DOHH2 (cell line): ENCODE data around the gene SLC39A10.

Experiments used
- H3F3A ChIP-seq: fragments of 200-600 bp; sonication (generic), shearing (Covaris generic); 2 replicates; pipeline ENCODE4 v1.6.0; 2016; ENCODE audit warnings: antibody characterized with exemption, mild to moderate bottlenecking; ENCODE audit not compliant: control insufficient read depth, insufficient read depth
- H3K27ac ChIP-seq: fragments of 200-600 bp; sonication (generic); 2 replicates; pipeline ENCODE4 v1.5.1; 2014; ENCODE audit warnings: low read depth, mild to moderate bottlenecking, low read length, moderate library complexity
- H3K27me3 ChIP-seq: fragments of 200-600 bp; sonication (generic); 2 replicates; pipeline ENCODE4 v1.6.1; 2014; ENCODE audit warnings: mild to moderate bottlenecking, low read length, mixed read lengths; ENCODE audit not compliant: control insufficient read depth
- H3K36me3 ChIP-seq: fragments of 200-600 bp; sonication (generic); 2 replicates; pipeline ENCODE4 v1.6.1; 2014; ENCODE audit warnings: mild to moderate bottlenecking, low read length, moderate library complexity, mixed read lengths; ENCODE audit not compliant: control insufficient read depth
- H3K4me1 ChIP-seq: fragments of 200-600 bp; sonication (generic); 2 replicates; pipeline ENCODE4 v1.6.1; 2014; ENCODE audit warnings: mild to moderate bottlenecking, low read length, mixed read lengths; ENCODE audit not compliant: control insufficient read depth
- H3K4me2 ChIP-seq: fragments of 200-600 bp; sonication (generic); 2 replicates; pipeline ENCODE4 v1.6.0; 2014; ENCODE audit warnings: mild to moderate bottlenecking, low read length, moderate library complexity
- H3K4me3 ChIP-seq: fragments of 200-600 bp; sonication (generic); 2 replicates; pipeline ENCODE4 v1.5.1; 2014; ENCODE audit warnings: mild to moderate bottlenecking, low read length, mixed read lengths
- H3K79me2 ChIP-seq: fragments of 200-600 bp; sonication (generic); 2 replicates; pipeline ENCODE4 v1.6.1; 2014; ENCODE audit warnings: mild to moderate bottlenecking, low read length, mixed read lengths; ENCODE audit not compliant: control insufficient read depth
- H3K9me2 ChIP-seq: fragments of 200-600 bp; sonication (generic); replicated peaks from 2 replicates; pipeline ENCODE4 v1.6.1; 2014; ENCODE audit warnings: mild to moderate bottlenecking, low read length, mixed read lengths; ENCODE audit not compliant: control insufficient read depth
- H3K9me3 ChIP-seq: fragments of 200-600 bp; sonication (generic); 2 replicates; pipeline ENCODE4 v1.6.1; 2014; ENCODE audit warnings: antibody characterized with exemption, low read length, mixed read lengths; ENCODE audit not compliant: control insufficient read depth, insufficient read depth
- H4K20me1 ChIP-seq: fragments of 200-600 bp; sonication (generic); 2 replicates; pipeline ENCODE4 v1.6.0; 2014; ENCODE audit warnings: low read depth, mild to moderate bottlenecking, antibody characterized with exemption, low read length, moderate library complexity; ENCODE audit not compliant: control insufficient read depth, insufficient read depth
- CTCF ChIP-seq: fragments of 200-600 bp; sonication (generic); IDR thresholded peaks from one replicate; pipeline ENCODE4 v1.5.1; 2014; ENCODE audit warnings: antibody characterized with exemption, mild to moderate bottlenecking, low read depth, low read length; ENCODE audit not compliant: poor library complexity, severe bottlenecking
- EZH2phosphoT487 ChIP-seq: fragments of 200-600 bp; sonication (generic); IDR thresholded peaks from 2 replicates; pipeline ENCODE4 v1.6.1; 2017; ENCODE audit warnings: borderline replicate concordance, mild to moderate bottlenecking, antibody characterized with exemption, low read length, moderate library complexity, mixed read lengths

Gene SLC39A10

DNA sequence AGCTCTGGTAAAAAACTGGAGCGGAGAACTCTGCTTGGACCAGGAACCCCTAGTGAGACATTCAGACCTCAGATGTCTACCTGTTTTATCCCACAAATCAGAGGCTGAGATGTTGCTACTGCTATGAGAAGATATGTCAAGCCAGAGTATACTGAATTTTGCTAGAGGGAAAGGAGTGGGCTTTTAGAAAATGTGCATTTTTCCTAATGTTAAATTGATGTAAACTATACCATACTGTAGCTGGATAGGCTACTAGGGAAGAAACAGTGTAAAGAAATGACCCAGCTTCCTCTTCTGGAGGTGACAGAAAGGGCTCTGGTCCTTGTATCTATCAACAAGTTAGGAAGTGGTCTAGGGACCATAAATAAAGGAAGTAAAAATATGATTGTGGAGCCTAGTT lies 65.0 kb downstream of the SLC39A10 start:
- peaks cover 22% of the 10 kb centered on the region for H3K36me3 ChIP-seq
- H3K4me3 ChIP-seq, result no peak overlapping the region
- no peak for TF ChIP-seq EZH2phosphoT487
- no peak for TF ChIP-seq CTCF
- no peaks in the 10 kb centered on the region for H3K4me1 ChIP-seq
- no peaks in the 10 kb centered on the region for H3K9me3 ChIP-seq
- H3F3A ChIP-seq, result no peaks in the 10 kb centered on the region
- no peaks in the 10 kb centered on the region for H4K20me1 ChIP-seq
- no peak overlapping the region for H3K27ac ChIP-seq
- no peaks in the 10 kb centered on the region for H3K79me2 ChIP-seq
- H3K4me2 ChIP-seq, result no peak overlapping the region
- no peaks in the 10 kb centered on the region for H3K9me2 ChIP-seq
- H3K27me3 ChIP-seq, result no peaks in the 10 kb centered on the region

DNA sequence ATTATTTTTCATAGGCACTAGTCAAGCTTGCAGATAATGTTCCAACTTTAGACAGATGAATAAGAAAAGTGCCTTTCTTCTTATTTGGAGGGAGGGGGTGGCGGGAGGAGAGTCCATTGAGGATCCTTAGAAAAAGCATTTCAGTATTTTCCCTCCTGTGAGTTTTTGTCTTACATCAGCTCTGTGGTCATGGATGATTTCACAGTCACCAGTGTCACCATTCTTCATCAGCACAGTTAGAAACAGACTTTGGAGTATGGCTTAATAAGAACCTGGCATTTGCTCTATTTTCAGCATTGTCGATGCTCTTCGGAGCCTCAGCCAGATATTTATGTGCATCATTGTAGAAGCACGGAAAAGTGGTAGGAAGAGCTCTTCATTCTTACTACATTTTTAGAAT lies 70.1 kb downstream of the SLC39A10 start:
- Histone ChIP-seq H3K4me1 (no peaks in the 10 kb centered on the region), H3K4me2 (no peak overlapping the region), H4K20me1 (no peaks in the 10 kb centered on the region), H3K27ac (no peak overlapping the region), H3K79me2 (no peaks in the 10 kb centered on the region), H3K27me3 (no peaks in the 10 kb centered on the region), H3K9me2 (no peaks in the 10 kb centered on the region), H3K36me3 (peaks cover 7% of the 10 kb centered on the region), H3K4me3 (no peak overlapping the region), H3K9me3 (no peaks in the 10 kb centered on the region), H3F3A (no peaks in the 10 kb centered on the region)
- TF ChIP-seq CTCF, result no peak
- TF ChIP-seq EZH2phosphoT487, result no peak

DNA sequence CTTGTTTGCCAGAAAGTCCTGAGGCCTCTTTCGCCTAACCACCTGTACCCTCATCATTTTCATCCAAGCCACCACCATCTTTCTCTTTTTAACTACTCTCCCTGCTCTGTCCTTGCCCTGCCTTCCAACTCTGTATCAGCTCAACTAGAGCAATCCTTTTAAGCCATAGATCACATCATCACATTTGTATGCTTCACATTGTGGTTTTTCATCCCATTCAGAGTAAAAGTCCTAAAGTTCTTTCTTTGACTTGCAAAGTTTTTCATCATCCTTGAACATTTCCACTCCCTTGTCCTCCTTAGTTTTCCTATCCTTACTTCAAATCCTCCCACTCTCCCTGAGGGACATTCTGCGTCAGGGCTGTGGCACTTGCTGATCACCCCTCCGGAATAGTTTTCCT lies 73.9 kb downstream of the SLC39A10 start:
- Histone ChIP-seq H3K4me1 (no peaks in the 10 kb centered on the region), H3K4me2 (no peak overlapping the region), H3K79me2 (no peaks in the 10 kb centered on the region), H4K20me1 (no peaks in the 10 kb centered on the region), H3K27me3 (no peaks in the 10 kb centered on the region), H3K27ac (no peak overlapping the region), H3K36me3 (peaks cover 11% of the 10 kb centered on the region), H3K9me3 (no peaks in the 10 kb centered on the region), H3K4me3 (no peak overlapping the region), H3K9me2 (no peaks in the 10 kb centered on the region), H3F3A (no peaks in the 10 kb centered on the region)
- TF ChIP-seq CTCF, result no peak
- TF ChIP-seq EZH2phosphoT487, result no peak

DNA sequence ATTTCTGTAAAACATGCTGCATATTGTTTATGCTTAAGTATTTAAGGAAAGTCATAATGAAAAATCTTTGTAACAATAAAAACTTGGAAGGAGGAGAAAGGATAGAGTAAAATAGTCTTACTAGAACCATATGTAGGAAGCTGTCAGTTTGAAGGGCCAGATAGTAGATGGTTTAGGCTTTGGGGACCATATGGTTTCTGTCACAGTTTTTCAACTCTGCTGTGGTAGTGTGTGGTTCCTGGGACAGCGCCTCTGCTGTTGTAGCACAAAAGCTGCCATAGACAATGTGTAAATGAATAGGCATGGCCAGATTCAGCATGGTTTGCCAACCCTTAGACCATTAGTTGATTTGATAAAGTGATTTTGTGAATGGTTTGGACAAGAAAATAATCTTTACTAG lies 75.5 kb downstream of the SLC39A10 start:
- TF ChIP-seq EZH2phosphoT487 (no peak), CTCF (no peak)
- no peaks in the 10 kb centered on the region for H3K79me2 ChIP-seq
- H3K4me1 ChIP-seq, result no peaks in the 10 kb centered on the region
- H3K9me2 ChIP-seq, result no peaks in the 10 kb centered on the region
- H3K27ac ChIP-seq, result no peak overlapping the region
- H3K4me3 ChIP-seq, result no peak overlapping the region
- H3K36me3 ChIP-seq, result peaks cover 13% of the 10 kb centered on the region
- H3K27me3 ChIP-seq, result no peaks in the 10 kb centered on the region
- H3K9me3 ChIP-seq, result no peaks in the 10 kb centered on the region
- H3K4me2 ChIP-seq, result no peak overlapping the region
- H4K20me1 ChIP-seq, result no peaks in the 10 kb centered on the region
- no peaks in the 10 kb centered on the region for H3F3A ChIP-seq
